ENCODE results near the gene SAE1.

DNA sequence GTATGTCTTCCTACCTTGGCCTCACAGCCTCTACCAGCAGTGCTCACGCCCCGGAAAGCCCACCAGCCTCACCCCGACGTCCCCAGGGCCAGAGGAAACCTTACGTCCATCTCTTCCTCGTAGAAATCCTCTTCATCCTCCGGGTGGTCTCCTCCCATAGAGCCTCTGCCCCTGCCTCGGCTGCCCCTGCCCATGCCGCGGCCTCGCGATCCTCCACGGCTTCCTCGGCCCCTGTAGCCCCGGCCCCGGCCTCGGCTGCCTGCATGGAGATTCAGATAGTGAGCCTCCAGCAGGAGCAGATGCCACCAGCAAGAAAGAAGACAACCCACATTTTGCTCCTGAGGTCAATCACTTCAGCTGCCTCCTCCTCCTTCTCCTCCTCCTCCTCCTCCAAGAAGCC is 44.4 kb upstream of the SAE1 start:
- TF ChIP-seq, protein P1, sequence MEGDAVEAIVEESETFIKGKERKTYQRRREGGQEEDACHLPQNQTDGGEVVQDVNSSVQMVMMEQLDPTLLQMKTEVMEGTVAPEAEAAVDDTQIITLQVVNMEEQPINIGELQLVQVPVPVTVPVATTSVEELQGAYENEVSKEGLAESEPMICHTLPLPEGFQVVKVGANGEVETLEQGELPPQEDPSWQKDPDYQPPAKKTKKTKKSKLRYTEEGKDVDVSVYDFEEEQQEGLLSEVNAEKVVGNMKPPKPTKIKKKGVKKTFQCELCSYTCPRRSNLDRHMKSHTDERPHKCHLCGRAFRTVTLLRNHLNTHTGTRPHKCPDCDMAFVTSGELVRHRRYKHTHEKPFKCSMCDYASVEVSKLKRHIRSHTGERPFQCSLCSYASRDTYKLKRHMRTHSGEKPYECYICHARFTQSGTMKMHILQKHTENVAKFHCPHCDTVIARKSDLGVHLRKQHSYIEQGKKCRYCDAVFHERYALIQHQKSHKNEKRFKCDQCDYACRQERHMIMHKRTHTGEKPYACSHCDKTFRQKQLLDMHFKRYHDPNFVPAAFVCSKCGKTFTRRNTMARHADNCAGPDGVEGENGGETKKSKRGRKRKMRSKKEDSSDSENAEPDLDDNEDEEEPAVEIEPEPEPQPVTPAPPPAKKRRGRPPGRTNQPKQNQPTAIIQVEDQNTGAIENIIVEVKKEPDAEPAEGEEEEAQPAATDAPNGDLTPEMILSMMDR (IDR thresholded peaks at IDR 0.05): no peak
- no peak for TF ChIP-seq EZH2phosphoT487 (IDR thresholded peaks at IDR 0.05)
- no peak for TF ChIP-seq EZH2 (IDR thresholded peaks at IDR 0.05)
